HCT116 (cell line): ENCODE results near the gene CRBN. TPM values are rescaled to one million over a fixed set of nuclear protein-coding genes. Genes with fewer than 3 reads are reported as not detected.

Source experiments
- ATAC-seq: fragments of 200-7000 bp; cut with Tn5 transposase; 2 replicates; pipeline ENCODE4 v1.9.1; 2020; ENCODE audit warnings: mild to moderate bottlenecking, moderate library complexity
- BruUV-seq: library from RNA; stranded (reverse); fragments of 400-500 nt; replicated peaks from 2 replicates; lab custom pipeline; 2021; lab: Mats Ljungman, UMichigan
- CTCF ChIA-PET: fragments of 300-600 bp; sonication (Branson Sonifier 250); formaldehyde crosslinking; loops from one replicate; lab custom pipeline; 2021; ENCODE audit warnings: antibody characterized with exemption; lab: Charles Lee
- POLR2A ChIA-PET: fragments of 300-600, 350-600 bp; sonication (Branson Sonifier 250); formaldehyde crosslinking; loops from one replicate; lab custom pipeline; 2021; ENCODE audit warnings: antibody characterized with exemption; lab: Charles Lee
- RAD21 ChIA-PET, 2 experiments: fragments of 300-600 bp; sonication (Branson Sonifier 250); formaldehyde crosslinking; loops; one replicate each; lab custom pipeline; 2023; ENCODE audit warnings: low total read pairs in 2 of 2; ENCODE audit not compliant: uncharacterized antibody in 2 of 2, unreplicated experiment in 2 of 2, low non-redundant PET in 1 of 2; lab: Charles Lee
- DNase-seq: peaks from one replicate; pipeline ENCODE4 v3.0.0-alpha.2; 2010; ENCODE audit warnings: low read depth, low spot score
- H2AFZ ChIP-seq: fragments of 200-600 bp; shearing (Covaris generic), sonication (generic); 2 replicates; pipeline ENCODE4 v1.6.1; 2017; ENCODE audit warnings: low read depth, mixed run types, mixed read lengths, antibody characterized with exemption, low read length; ENCODE audit not compliant: poor library complexity, severe bottlenecking
- H3K27ac ChIP-seq: 2 replicates; pipeline ENCODE4 v1.5.1; 2012; ENCODE audit warnings: low read depth, low read length
- H3K27me3 ChIP-seq: fragments of 200-600 bp; sonication (generic); 2 replicates; pipeline ENCODE4 v1.6.1; 2016; ENCODE audit warnings: mixed run types, low read length, mixed read lengths; ENCODE audit not compliant: insufficient read depth
- H3K36me3 ChIP-seq, 2 experiments: fragments of 200-500 bp in 1 of 2; fragments of 200-600 bp in 1 of 2; sonication (Bioruptor generic) in 1 of 2; sonication (generic) in 1 of 2; 2 replicates each; pipeline versions ENCODE4 v1.5.1 to v1.6.1; 2014 to 2016; ENCODE audit warnings: low read length in 2 of 2, inconsistent platforms in 1 of 2, mixed read lengths in 1 of 2, mixed run types in 1 of 2; ENCODE audit not compliant: insufficient read depth in 2 of 2, control insufficient read depth in 1 of 2
- H3K4me1 ChIP-seq, 2 experiments: fragments of 200-600 bp in 1 of 2; sonication (generic) in 1 of 2; 2 replicates each; pipeline versions ENCODE4 v1.5.1 to v1.6.1; 2012 to 2017; ENCODE audit warnings: low read length in 2 of 2, inconsistent platforms in 1 of 2, mild to moderate bottlenecking in 1 of 2, mixed read lengths in 1 of 2, mixed run types in 1 of 2, moderate library complexity in 1 of 2; ENCODE audit not compliant: insufficient read depth in 2 of 2, control insufficient read depth in 1 of 2
- H3K4me2 ChIP-seq: fragments of 200-600 bp; sonication (generic); 2 replicates; pipeline ENCODE4 v1.6.1; 2017; ENCODE audit warnings: mixed run types, low read length, mixed read lengths
- H3K4me3 ChIP-seq, 2 experiments: fragments of 200-600 bp in 1 of 2; sonication (generic) in 1 of 2; replicated peaks in 1 of 2; 2 replicates each; pipeline ENCODE4 v1.5.1; 2011 to 2016; ENCODE audit warnings: low read length in 2 of 2, control low read depth in 1 of 2, low read depth in 1 of 2, mild to moderate bottlenecking in 1 of 2, mixed read lengths in 1 of 2, mixed run types in 1 of 2
- H3K79me2 ChIP-seq: fragments of 200-600 bp; sonication (generic); 2 replicates; pipeline ENCODE4 v1.6.1; 2017; ENCODE audit warnings: mild to moderate bottlenecking, mixed run types, low read length, moderate library complexity, mixed read lengths; ENCODE audit not compliant: insufficient read depth
- H3K9ac ChIP-seq: fragments of 200-600 bp; sonication (generic); 2 replicates; pipeline ENCODE4 v1.6.1; 2016; ENCODE audit warnings: low read length, mixed read lengths
- H3K9me2 ChIP-seq: fragments of 200-600 bp; sonication (generic), shearing (Covaris generic); 2 replicates; pipeline ENCODE4 v1.6.1; 2017; ENCODE audit warnings: mixed run types, mild to moderate bottlenecking, moderate library complexity; ENCODE audit not compliant: insufficient read depth
- H3K9me3 ChIP-seq, 2 experiments: fragments of 200-500 bp in 1 of 2; fragments of 200-600 bp in 1 of 2; sonication (Bioruptor generic) in 1 of 2; sonication (generic) in 1 of 2; 2 replicates each; pipeline ENCODE4 v1.6.1; 2014 to 2017; ENCODE audit warnings: low read length in 2 of 2, mixed read lengths in 2 of 2, inconsistent platforms in 1 of 2, low read depth in 1 of 2, mild to moderate bottlenecking in 1 of 2, mixed run types in 1 of 2, moderate library complexity in 1 of 2; ENCODE audit not compliant: control insufficient read depth in 1 of 2, insufficient read depth in 1 of 2
- H4K20me1 ChIP-seq: fragments of 200-600 bp; sonication (generic), shearing (Covaris generic); 2 replicates; pipeline ENCODE4 v1.6.1; 2017; ENCODE audit warnings: mixed run types, mild to moderate bottlenecking, moderate library complexity; ENCODE audit not compliant: insufficient read depth
- CEBPB ChIP-seq: IDR thresholded peaks from 2 replicates; pipeline ENCODE4 v1.6.1; 2012; ENCODE audit warnings: low read depth
- EGR1 ChIP-seq: IDR thresholded peaks from 2 replicates; pipeline ENCODE4 v1.6.1; 2012; ENCODE audit warnings: low read depth
- ELF1 ChIP-seq: IDR thresholded peaks from 2 replicates; pipeline ENCODE4 v1.6.1; 2012; ENCODE audit warnings: low read depth, borderline replicate concordance
- POLR2A ChIP-seq: IDR thresholded peaks from 2 replicates; pipeline ENCODE4 v1.7.0; 2011; ENCODE audit warnings: borderline replicate concordance; ENCODE audit not compliant: insufficient read depth, insufficient read length; ENCODE audit errors: extremely low read depth
- RAD21 ChIP-seq: IDR thresholded peaks from 2 replicates; pipeline ENCODE4 v1.6.1; 2012; ENCODE audit warnings: low read depth, mild to moderate bottlenecking
- SIN3A ChIP-seq: IDR thresholded peaks from 2 replicates; pipeline ENCODE4 v1.6.1; 2012; ENCODE audit warnings: low read depth
- SP1 ChIP-seq: IDR thresholded peaks from 2 replicates; pipeline ENCODE4 v1.6.1; 2012; ENCODE audit warnings: low read depth
- SRF ChIP-seq: IDR thresholded peaks from 2 replicates; pipeline ENCODE4 v1.6.1; 2012; ENCODE audit warnings: low read depth
- TCF7L2 ChIP-seq: IDR thresholded peaks from 2 replicates; pipeline ENCODE4 v1.7.0; 2011; ENCODE audit warnings: borderline replicate concordance, inconsistent platforms; ENCODE audit not compliant: insufficient read depth, insufficient read length; ENCODE audit errors: extremely low read depth
- YY1 ChIP-seq: IDR thresholded peaks from 2 replicates; pipeline ENCODE4 v1.6.1; 2011; ENCODE audit warnings: low read length, low read depth, moderate library complexity, mild to moderate bottlenecking; ENCODE audit not compliant: insufficient replicate concordance; ENCODE audit errors: extremely low read depth
- ZNF274 ChIP-seq: fragments of 200-500 bp; sonication (Bioruptor generic); IDR thresholded peaks from 2 replicates; pipeline ENCODE4 v1.6.1; 2014; ENCODE audit warnings: mild to moderate bottlenecking, low read depth, low read length, inconsistent platforms
- intact Hi-C: fragments of 100-400 bp; cut with micrococcal nuclease; formaldehyde crosslinking; loops from 2 replicates; pipeline ENCODE4 v1.10.0; 2022
- total RNA-seq: library from RNA; stranded (reverse); gene quantifications from one replicate; pipeline ENCODE4 v1.2.1, GENCODE V29; 2021; ENCODE audit not compliant: unreplicated experiment
- TF ChIP-seq, protein P1 (sequence below): IDR thresholded peaks from 2 replicates; pipeline ENCODE4 v1.6.1; 2012
- TF ChIP-seq, protein P2 (sequence below), 3 experiments: fragments of 200-600 bp in 1 of 3; sonication (generic) in 1 of 3; IDR thresholded peaks in 2 of 3; conservative IDR thresholded peaks in 1 of 3; 2 replicates each; pipeline ENCODE4 v1.5.1; 2012 to 2017; ENCODE audit warnings: low read depth in 2 of 3, low read length in 2 of 3, antibody characterized with exemption in 1 of 3, borderline replicate concordance in 1 of 3, control low read depth in 1 of 3, mild to moderate bottlenecking in 1 of 3, mixed read lengths in 1 of 3, mixed run types in 1 of 3, moderate library complexity in 1 of 3; ENCODE audit not compliant: insufficient read depth in 1 of 3

CRBN gene
- total RNA-seq, 1 experiment from 2014 or later: 29.1 TPM

DNA sequence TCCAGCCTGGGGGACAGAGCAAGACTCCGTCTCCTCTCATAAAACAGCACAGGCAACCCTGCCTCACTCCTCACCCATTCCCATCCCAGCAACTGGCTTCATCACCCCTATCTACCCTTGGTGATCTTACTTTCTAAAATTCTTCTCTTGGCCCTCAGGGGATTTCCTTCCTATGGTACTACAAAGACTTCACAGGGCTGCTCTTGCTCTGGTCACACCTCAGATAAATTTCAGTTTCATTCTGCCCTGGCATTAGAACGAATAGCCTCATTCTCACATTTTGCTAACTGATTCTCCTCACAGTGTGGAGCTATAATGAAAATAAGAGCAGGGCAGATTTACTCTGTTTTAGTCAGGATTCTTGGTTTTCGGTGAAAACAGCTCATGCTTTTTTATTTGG lies 22.1 kb upstream of the CRBN start:
- TF ChIP-seq, protein P1, sequence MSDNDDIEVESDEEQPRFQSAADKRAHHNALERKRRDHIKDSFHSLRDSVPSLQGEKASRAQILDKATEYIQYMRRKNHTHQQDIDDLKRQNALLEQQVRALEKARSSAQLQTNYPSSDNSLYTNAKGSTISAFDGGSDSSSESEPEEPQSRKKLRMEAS: no peak
- TF ChIP-seq ZNF274 (no peak), TCF7L2 (no peak), SRF (no peak), SP1 (no peak), SIN3A (no peak), CEBPB (no peak), EGR1 (no peak), YY1 (no peak), ELF1 (no peak), POLR2A (no peak), RAD21 (no peak)
- TF ChIP-seq, protein P2, sequence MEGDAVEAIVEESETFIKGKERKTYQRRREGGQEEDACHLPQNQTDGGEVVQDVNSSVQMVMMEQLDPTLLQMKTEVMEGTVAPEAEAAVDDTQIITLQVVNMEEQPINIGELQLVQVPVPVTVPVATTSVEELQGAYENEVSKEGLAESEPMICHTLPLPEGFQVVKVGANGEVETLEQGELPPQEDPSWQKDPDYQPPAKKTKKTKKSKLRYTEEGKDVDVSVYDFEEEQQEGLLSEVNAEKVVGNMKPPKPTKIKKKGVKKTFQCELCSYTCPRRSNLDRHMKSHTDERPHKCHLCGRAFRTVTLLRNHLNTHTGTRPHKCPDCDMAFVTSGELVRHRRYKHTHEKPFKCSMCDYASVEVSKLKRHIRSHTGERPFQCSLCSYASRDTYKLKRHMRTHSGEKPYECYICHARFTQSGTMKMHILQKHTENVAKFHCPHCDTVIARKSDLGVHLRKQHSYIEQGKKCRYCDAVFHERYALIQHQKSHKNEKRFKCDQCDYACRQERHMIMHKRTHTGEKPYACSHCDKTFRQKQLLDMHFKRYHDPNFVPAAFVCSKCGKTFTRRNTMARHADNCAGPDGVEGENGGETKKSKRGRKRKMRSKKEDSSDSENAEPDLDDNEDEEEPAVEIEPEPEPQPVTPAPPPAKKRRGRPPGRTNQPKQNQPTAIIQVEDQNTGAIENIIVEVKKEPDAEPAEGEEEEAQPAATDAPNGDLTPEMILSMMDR (IDR thresholded peaks at IDR 0.05 in 2 of 3, conservative IDR thresholded peaks at IDR 0.05 in 1 of 3; ENCODE audit: borderline replicate concordance in 1 of 3, insufficient read depth in 1 of 3, low read depth in 2 of 3, low read length in 2 of 3): no peak
- ChIA-PET CTCF (interaction anchor here (1.4 to 3.3 kb wide), 4 partner anchors 10 to 1086 kb away, joined by 3 to 31 read pairs (median 22); no protein-coding TSS in a partner anchor), POLR2A (no interaction called here), RAD21 (no interaction called here)
- no TSS peak for BruUV-seq
- intact Hi-C loops: loop anchor here (1.0 to 2.0 kb wide), 2 partner anchors 1070 to 1431 kb away; no protein-coding TSS in a partner anchor
- no peak overlapping the region for H3K27ac ChIP-seq
- no peaks in the 10 kb centered on the region for H3K9me2 ChIP-seq
- no peaks in the 10 kb centered on the region for H3K9me3 ChIP-seq
- no peaks in the 10 kb centered on the region for H3K4me1 ChIP-seq
- no peaks in the 10 kb centered on the region for H4K20me1 ChIP-seq
- H3K27me3 ChIP-seq: no peaks in the 10 kb centered on the region
- H3K9ac ChIP-seq: no peak overlapping the region
- no peaks in the 10 kb centered on the region for H3K36me3 ChIP-seq
- H3K4me2 ChIP-seq: no peak overlapping the region
- ATAC-seq (no peak), DNase-seq (no peak)
- no peak overlapping the region for H3K4me3 ChIP-seq
- H2AFZ ChIP-seq: no peak overlapping the region
- no peaks in the 10 kb centered on the region for H3K79me2 ChIP-seq
